Suprapubic skin (tissue), 4 donors: ENCODE data around the gene ABCC3.

Experiments
- POLR2A ChIP-seq, 2 donors: fragments of 450-650 bp; IDR thresholded peaks; one replicate each; pipeline ENCODE4 v1.6.1; 2017; ENCODE audit warnings: antibody characterized with exemption in 2 of 2, mild to moderate bottlenecking in 2 of 2, moderate library complexity in 2 of 2
- POLR2AphosphoS5 ChIP-seq, 3 donors: sonication (generic); formaldehyde crosslinking; IDR thresholded peaks; one replicate each; pipeline ENCODE4 v1.6.1; 2017; ENCODE audit warnings: antibody characterized with exemption in 3 of 3
- TF ChIP-seq, protein P1 (sequence below), 2 donors: fragments of 200-600 bp in 1 of 2; fragments of 450-650 bp in 1 of 2; sonication (generic) in 1 of 2; IDR thresholded peaks; one replicate each; pipeline ENCODE4 v1.5.1; 2016 to 2019; ENCODE audit warnings: antibody characterized with exemption in 2 of 2, mild to moderate bottlenecking in 1 of 2, moderate library complexity in 1 of 2

DNA sequence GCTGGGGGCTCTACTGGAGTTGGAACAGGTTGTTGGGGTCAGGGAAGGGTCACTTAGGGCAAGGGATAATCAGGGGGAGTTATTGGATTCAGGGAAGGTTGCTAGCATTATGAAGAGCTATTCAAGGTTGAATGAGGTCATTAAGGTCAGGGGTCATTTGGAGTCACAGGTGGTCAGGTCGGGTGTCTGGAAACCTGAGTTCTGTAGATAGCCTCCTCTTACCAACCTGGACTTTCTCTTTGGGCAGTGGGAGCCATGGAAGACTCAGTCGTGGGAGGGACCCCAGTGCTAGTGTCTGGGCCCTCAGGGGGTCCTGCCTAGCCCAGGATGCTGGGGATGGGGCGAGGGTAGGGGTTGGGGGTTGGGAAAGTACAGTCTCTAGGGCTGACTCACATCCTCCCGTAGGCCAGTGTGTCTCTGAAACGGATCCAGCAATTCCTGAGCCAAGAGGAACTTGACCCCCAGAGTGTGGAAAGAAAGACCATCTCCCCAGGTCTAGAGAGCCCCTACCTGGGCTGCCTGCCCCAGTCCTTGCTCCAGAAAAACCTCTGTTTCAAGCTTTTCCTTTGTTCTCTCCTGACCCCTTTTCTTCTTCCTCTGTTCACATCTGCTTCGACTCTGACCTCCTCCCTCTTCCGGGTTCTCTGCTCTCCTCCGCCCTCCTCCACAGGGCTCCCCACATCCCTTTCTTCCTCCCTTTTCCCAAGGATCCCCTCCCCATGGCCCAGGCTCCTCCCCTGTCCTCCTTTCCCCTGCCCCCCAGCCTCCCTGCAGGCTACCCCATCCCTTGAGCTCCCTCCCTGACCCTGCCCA lies 33.5 kb downstream of the ABCC3 start:
- no peak for TF ChIP-seq POLR2AphosphoS5 (IDR thresholded peaks at IDR 0.05)
- TF ChIP-seq, protein P1, sequence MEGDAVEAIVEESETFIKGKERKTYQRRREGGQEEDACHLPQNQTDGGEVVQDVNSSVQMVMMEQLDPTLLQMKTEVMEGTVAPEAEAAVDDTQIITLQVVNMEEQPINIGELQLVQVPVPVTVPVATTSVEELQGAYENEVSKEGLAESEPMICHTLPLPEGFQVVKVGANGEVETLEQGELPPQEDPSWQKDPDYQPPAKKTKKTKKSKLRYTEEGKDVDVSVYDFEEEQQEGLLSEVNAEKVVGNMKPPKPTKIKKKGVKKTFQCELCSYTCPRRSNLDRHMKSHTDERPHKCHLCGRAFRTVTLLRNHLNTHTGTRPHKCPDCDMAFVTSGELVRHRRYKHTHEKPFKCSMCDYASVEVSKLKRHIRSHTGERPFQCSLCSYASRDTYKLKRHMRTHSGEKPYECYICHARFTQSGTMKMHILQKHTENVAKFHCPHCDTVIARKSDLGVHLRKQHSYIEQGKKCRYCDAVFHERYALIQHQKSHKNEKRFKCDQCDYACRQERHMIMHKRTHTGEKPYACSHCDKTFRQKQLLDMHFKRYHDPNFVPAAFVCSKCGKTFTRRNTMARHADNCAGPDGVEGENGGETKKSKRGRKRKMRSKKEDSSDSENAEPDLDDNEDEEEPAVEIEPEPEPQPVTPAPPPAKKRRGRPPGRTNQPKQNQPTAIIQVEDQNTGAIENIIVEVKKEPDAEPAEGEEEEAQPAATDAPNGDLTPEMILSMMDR (IDR thresholded peaks at IDR 0.05), result no peak
- no peak for TF ChIP-seq POLR2A (IDR thresholded peaks at IDR 0.05)
